NCI-H345 treated with DMSO at 0.1 percent for 48 hours (cell line): Measurements from ENCODE around the gene MAPKAPK2.
"Not testable (repeated sequence)": the region's sequence is repeated elsewhere in the genome, so short reads cannot be mapped to it uniquely, and the experiment has no call there.

ENCODE experiments used
- DNase-seq: peaks from one replicate; lab custom pipeline; 2025; ENCODE audit not compliant: unreplicated experiment; lab: John Stamatoyannopoulos, UW

Gene MAPKAPK2

DNA sequence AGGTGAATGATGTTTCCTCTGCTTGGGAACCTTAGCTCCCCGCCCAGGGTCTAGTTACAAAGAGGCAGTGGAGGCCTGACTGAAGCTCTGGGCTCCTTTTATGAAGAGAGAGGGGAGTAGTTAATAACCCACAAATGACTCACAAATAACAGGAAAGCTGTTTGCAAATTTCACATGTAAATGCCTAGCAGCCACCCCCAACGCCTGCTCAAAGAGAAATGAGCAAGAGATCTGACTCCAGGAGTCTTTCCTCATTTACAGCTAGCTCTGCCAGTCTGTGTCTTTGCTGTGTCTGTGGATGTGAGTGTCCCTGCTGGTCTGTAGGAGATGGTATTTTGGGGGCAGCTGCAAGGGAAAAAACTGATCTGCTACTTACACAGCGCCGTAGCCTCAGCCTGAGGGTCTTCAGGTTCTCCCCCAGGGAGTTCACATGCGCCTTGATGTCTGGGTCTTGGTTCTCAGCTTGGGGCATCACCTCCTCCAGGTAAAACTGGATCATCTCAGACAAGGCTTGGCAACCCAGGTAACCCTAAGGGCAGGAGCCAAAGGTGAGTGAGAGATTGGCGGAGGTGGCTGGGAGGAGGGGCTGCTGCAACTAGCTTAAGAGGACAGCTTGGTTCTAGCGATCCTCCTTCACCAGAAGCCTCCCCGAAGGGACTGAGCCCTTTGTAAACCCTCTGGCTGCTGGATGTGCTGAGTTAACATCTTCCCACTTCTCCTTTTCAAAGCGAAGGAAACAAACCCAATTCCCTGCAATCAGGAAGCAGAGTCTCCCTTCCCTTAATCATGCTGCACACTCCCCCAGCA is 86.0 kb downstream of the MAPKAPK2 start, which contains the start of gene IL19:
Gene IL19 (plus strand): TSS at position 243 of the 807 bp plus-strand sequence. CDS start 65,890 bp downstream, outside the sequence.
- no peak for DNase-seq

DNA sequence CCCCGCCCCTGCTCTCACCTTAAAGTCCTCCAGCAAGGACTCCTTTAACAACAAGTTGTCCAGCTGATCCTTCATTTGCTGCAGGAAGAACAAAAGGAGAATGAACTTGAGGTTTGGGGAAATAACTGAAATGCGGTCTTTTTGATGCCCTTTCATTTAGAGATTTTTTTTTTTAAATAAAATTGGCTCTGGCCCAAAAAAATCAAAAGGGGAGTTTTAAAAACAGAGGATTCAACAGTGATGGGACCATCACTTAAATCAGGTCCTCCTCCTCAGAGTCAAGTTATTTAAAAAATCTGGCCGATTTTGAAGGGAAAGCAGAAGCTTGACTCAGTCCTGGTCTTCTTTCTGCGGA is 86.6 kb downstream of the MAPKAPK2 start:
- no peak for DNase-seq

- no peak for DNase-seq
These were observed 87.7 kb downstream of the MAPKAPK2 start, which contains the start of gene IL10 for GRCh38 chr1:206772243-206772937. IL10 (minus strand) TSS chr1:206772494; CDS start chr1:206772435, 59 bp downstream.

GRCh38 chr1:206774093-206774492 is 89.4 kb downstream of the MAPKAPK2 start:
- DNase-seq, result no peak

- no peak for DNase-seq
These were observed 91.5 kb downstream of the MAPKAPK2 start for GRCh38 chr1:206776229-206776628.

GRCh38 chr1:206778031-206778430 is 93.3 kb downstream of the MAPKAPK2 start:
- no peak for DNase-seq

DNA sequence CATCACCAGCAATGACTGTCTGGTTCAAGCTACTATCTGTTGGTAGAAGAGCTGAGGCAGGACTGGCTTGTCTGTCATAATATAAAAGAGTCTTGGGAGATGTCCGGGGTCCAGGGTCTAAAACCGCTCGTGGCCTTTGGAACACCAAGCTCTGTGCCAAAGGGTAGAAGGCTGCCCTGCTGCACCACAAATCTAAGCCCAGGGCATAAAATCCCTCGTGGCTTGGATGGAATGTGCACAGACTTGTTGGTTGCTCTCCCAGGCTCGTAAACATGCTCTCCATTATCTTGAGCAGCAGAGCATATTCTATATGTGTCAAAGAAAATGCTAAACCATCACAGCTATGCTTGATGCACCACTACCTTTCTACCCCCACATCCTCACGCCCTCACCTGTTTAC is 94.2 kb downstream of the MAPKAPK2 start:
- DNase-seq, result not testable (repeated sequence)

- DNase-seq, result no peak
These were observed 94.9 kb downstream of the MAPKAPK2 start for GRCh38 chr1:206779638-206780037.

DNA sequence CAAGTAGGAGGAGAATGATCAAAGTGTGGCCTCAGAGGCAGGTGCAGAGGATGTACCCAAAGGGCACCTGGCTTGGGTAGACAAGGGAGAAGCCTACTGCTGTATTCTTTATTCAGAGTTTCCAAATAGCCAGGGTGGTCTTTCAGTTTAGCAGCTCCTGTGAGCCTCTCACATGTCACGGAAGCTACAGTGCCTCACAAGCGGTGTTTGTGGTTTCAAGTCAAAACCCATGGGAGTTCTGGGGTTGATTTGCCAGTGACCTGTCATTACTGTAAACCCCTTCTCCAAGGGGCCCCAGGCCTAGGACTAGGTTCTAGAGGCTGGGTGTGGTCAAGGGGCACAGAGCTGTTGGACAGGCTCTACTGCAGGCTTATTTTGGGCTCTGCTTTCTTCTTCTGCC is 97.7 kb downstream of the MAPKAPK2 start:
- DNase-seq, result no peak

- DNase-seq, result no peak
These were observed 98.8 kb downstream of the MAPKAPK2 start for GRCh38 chr1:206783506-206783905.
